Measurements from ENCODE around the gene LRMDA. TPM values are rescaled to one million over a fixed set of nuclear protein-coding genes. Genes with fewer than 3 reads are reported as not detected.

Gene LRMDA
- total and polyA plus RNA-seq, 2 donors (not counting 1 experiment from before 2014, with no cell fraction given) = 0.12 TPM; not detected in 1

DNA sequence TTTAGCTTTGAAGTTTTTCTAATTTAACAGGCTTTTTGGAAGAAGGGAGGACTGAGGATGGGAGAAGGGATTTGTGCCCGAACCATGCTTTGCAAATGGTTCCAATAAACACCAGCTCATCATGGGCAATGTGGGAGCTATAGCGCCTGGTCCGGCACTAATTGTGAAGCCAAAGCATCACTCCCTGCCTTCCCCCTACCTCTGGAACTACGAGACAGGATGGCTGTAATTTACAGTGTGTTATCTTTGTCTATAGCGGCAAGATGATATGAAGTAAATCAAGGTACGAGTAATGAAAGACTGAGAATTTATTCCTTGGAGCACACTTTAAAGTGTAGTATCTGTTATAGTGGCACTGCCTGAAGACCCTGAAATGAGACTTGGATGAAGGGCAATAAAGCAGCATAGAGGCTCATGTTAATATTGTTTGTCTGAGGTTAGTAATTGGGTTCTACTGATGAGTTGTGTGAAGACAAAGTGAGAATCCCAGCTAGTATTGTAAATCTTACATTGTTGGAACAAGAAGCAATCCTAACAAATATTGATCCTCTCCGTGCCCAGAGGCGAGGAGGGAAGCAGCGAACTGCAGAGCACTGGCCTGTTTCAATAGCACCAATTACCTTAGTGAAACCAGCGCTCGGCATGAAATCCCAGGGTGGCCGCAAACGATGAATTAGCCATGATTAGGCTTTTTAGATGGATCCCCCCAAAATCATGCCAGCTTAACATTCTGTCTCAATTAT, 507.1 kb downstream of the LRMDA start:
- Mint-ChIP-seq H3K9me3 (ENCODE audit: insufficient read depth) (no peaks in the 10 kb centered on the region), H3K4me3 (no peak overlapping the region), H3K27me3 (peaks cover 6% of the 10 kb centered on the region), H3K27ac (no peak overlapping the region), H3K4me1 (no peaks in the 10 kb centered on the region)
- Histone ChIP-seq H3K27me3 (replicated peaks in 1 of 4; ENCODE audit: control extremely low read depth in 1 of 4, control insufficient read depth in 3 of 4, insufficient read depth in 4 of 4, low read length in 3 of 4) (no peaks in the 10 kb centered on the region), H4K20me1 (ENCODE audit: control insufficient read depth, insufficient read depth, low read length, poor library complexity, severe bottlenecking) (no peaks in the 10 kb centered on the region), H3K4me2 (replicated peaks; ENCODE audit: low read depth, low read length, poor library complexity, severe bottlenecking) (no peak overlapping the region), H3K79me2 (ENCODE audit: control insufficient read depth, insufficient read depth, low read length) (no peaks in the 10 kb centered on the region), H3K9me3 (ENCODE audit: control extremely low read depth in 1 of 3, control insufficient read depth in 2 of 3, insufficient read depth in 1 of 3, low read length in 2 of 3) (no peaks in the 10 kb centered on the region), H3K4me3 (ENCODE audit: control extremely low read depth in 1 of 5, extremely low read depth in 1 of 5, insufficient read depth in 1 of 5, low read depth in 2 of 5, low read length in 4 of 5) (no peak overlapping the region), H3K4me1 (ENCODE audit: control insufficient read depth in 2 of 2, insufficient read depth in 2 of 2, low read length in 2 of 2) (no peaks in the 10 kb centered on the region), H3K36me3 (replicated peaks in 1 of 2; ENCODE audit: control extremely low read depth in 1 of 2, control insufficient read depth in 1 of 2, extremely low read depth in 1 of 2, insufficient read depth in 2 of 2, low read length in 1 of 2) (no peaks in the 10 kb centered on the region), H3K9ac (ENCODE audit: low read length) (no peak overlapping the region), H2AFZ (ENCODE audit: insufficient read depth, low read depth, low read length, poor library complexity, severe bottlenecking) (no peak overlapping the region), H3K27ac (ENCODE audit: low read length in 2 of 2) (no peak overlapping the region)
- POLR2A ChIA-PET = no interaction called here
- TF ChIP-seq CTCF (IDR thresholded peaks at IDR 0.05) (no peak), EZH2 (IDR thresholded peaks at IDR 0.05; ENCODE audit: borderline replicate concordance, insufficient read depth, low read depth, low read length, poor library complexity, severe bottlenecking) (no peak)
- WGBS (ENCODE audit: insufficient coverage) = 96% methylated on average over 8 of the region's 13 CpGs
- CTCF ChIA-PET = no interaction called here
- DNase-seq = no peak
- intact Hi-C loops (cut with micrococcal nuclease) = no loop called here
- no peak for ATAC-seq (ENCODE audit: low read depth)

DNA sequence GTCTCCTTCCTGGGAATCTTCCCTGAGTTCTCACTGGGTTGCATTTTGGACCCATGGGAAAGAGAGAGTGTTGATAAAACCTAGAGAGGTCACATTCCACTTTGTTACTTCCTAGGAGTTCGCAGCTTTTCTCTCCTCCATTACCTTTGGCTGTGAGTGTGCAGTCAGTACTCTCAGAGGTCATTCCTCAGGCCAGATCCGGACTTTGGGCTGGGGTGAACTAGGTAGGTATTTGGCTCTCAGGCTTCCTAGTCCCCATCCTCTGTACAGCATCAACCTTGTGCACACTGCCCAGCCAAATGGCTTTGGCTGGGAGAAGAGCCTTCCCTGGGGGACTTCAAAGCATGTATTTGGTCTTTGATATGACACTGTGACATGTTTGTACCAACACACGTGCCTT, 508.1 kb downstream of the LRMDA start:
- intact Hi-C loops (cut with micrococcal nuclease) = no loop called here
- POLR2A ChIA-PET = no interaction called here
- no peak overlapping the region for H3K27ac ChIP-seq (ENCODE audit: low read length in 2 of 2)
- DNase-seq (no peak), ATAC-seq (ENCODE audit: low read depth) (no peak)
- no peak for TF ChIP-seq EZH2 (IDR thresholded peaks at IDR 0.05; ENCODE audit: borderline replicate concordance, insufficient read depth, low read depth, low read length, poor library complexity, severe bottlenecking)
- no peak for TF ChIP-seq CTCF (IDR thresholded peaks at IDR 0.05)
- no peak overlapping the region for H3K4me2 ChIP-seq (replicated peaks; ENCODE audit: low read depth, low read length, poor library complexity, severe bottlenecking)
- no peaks in the 10 kb centered on the region for H4K20me1 ChIP-seq (ENCODE audit: control insufficient read depth, insufficient read depth, low read length, poor library complexity, severe bottlenecking)
- Mint-ChIP-seq H3K27ac (no peak overlapping the region), H3K9me3 (ENCODE audit: insufficient read depth) (no peaks in the 10 kb centered on the region), H3K4me3 (no peak overlapping the region), H3K4me1 (no peaks in the 10 kb centered on the region), H3K27me3 (peaks cover 6% of the 10 kb centered on the region)
- H3K4me3 ChIP-seq (ENCODE audit: control extremely low read depth in 1 of 5, extremely low read depth in 1 of 5, insufficient read depth in 1 of 5, low read depth in 2 of 5, low read length in 4 of 5) = no peak overlapping the region
- WGBS (ENCODE audit: insufficient coverage) = no CpG with 5 or more reads among the region's 3 CpGs
- H3K9me3 ChIP-seq (ENCODE audit: control extremely low read depth in 1 of 3, control insufficient read depth in 2 of 3, insufficient read depth in 1 of 3, low read length in 2 of 3) = no peaks in the 10 kb centered on the region
- no peaks in the 10 kb centered on the region for H3K79me2 ChIP-seq (ENCODE audit: control insufficient read depth, insufficient read depth, low read length)
- H3K4me1 ChIP-seq (ENCODE audit: control insufficient read depth in 2 of 2, insufficient read depth in 2 of 2, low read length in 2 of 2) = no peaks in the 10 kb centered on the region
- CTCF ChIA-PET = no interaction called here
- H2AFZ ChIP-seq (ENCODE audit: insufficient read depth, low read depth, low read length, poor library complexity, severe bottlenecking) = no peak overlapping the region
- H3K9ac ChIP-seq (ENCODE audit: low read length) = no peak overlapping the region
- no peaks in the 10 kb centered on the region for H3K27me3 ChIP-seq (replicated peaks in 1 of 4; ENCODE audit: control extremely low read depth in 1 of 4, control insufficient read depth in 3 of 4, insufficient read depth in 4 of 4, low read length in 3 of 4)
- no peaks in the 10 kb centered on the region for H3K36me3 ChIP-seq (replicated peaks in 1 of 2; ENCODE audit: control extremely low read depth in 1 of 2, control insufficient read depth in 1 of 2, extremely low read depth in 1 of 2, insufficient read depth in 2 of 2, low read length in 1 of 2)
